ENCODE measurements around the gene FXN.

GRCh38 chr9:69045821-69046220 is 10.3 kb downstream of the FXN start:
- TF ChIP-seq CTCF (IDR thresholded peaks at IDR 0.05 in 2 of 3, conservative IDR thresholded peaks at IDR 0.05 in 1 of 3; ENCODE audit: borderline replicate concordance in 1 of 3, insufficient read depth in 1 of 3, low read depth in 2 of 3, low read length in 2 of 3) (no peak), POLR2A (IDR thresholded peaks at IDR 0.05; ENCODE audit: borderline replicate concordance, extremely low read depth, insufficient read depth, insufficient read length) (no peak), POLR2AphosphoS5 (IDR thresholded peaks at IDR 0.05; ENCODE audit: low read depth, low read length) (no peak), FOSL1 (IDR thresholded peaks at IDR 0.05; ENCODE audit: low read depth) (no peak), EZH2 (IDR thresholded peaks at IDR 0.05) (no peak), JUND (IDR thresholded peaks at IDR 0.05) (no peak), YY1 (IDR thresholded peaks at IDR 0.05; ENCODE audit: extremely low read depth, insufficient replicate concordance, low read depth, low read length) (no peak), MAX (IDR thresholded peaks at IDR 0.05) (no peak), RAD21 (IDR thresholded peaks at IDR 0.05; ENCODE audit: low read depth) (no peak)

Measured in HCT116 (cell line).